Measurements from ENCODE around the gene DPH1.
A peak's percentile ranks its signal among the peaks of the same experiment; 100 is the strongest.
"Not testable (repeated sequence)": the region's sequence is repeated elsewhere in the genome, so short reads cannot be mapped to it uniquely, and the experiment has no call there.

The DPH1 gene

DNA sequence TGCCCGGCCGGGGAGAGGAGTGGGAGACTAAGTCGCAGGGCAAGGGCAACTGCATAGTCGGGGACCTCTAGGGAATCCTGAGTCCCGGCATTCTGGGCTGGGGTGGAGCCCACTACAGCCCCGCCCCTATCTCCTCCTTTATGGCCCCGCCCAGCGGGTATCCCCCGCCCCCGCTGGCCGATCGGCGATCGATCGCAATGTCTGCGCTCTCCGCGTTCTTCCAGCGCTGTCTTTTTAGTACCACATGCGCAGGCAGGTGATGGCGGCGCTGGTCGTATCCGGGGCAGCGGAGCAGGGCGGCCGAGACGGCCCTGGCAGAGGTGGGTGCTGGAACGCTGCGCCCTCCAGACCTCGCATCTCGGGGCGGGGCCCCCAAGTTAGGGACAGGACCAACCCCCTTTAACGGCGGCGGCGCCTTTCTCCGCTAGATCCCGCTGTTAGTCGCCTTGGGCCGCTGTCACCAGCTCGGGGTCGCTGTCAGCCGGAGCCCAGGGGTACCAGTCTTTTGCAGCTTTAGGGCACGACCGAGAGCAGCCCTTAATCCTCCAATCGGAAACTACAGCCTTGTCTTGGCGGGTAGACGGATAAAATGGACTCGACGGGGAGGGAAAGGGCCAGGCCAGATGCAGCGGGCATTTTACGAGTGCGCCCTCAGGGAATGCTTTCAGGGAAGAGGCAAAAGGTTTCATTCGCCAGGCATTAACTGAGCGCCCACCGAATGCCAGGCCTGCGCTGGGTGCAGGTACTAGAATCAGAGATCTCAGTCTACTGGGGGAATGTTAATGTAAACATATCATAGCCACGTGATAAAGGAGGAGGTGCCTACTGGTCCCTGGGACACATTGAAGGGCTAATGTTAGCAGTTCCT, at the start of gene DPH1:
Gene DPH1, plus strand, starts transcription at position 243 of the 868 bp plus-strand sequence. Its CDS starts 17 bp downstream, at position 260.
- TF ChIP-seq, protein P1, sequence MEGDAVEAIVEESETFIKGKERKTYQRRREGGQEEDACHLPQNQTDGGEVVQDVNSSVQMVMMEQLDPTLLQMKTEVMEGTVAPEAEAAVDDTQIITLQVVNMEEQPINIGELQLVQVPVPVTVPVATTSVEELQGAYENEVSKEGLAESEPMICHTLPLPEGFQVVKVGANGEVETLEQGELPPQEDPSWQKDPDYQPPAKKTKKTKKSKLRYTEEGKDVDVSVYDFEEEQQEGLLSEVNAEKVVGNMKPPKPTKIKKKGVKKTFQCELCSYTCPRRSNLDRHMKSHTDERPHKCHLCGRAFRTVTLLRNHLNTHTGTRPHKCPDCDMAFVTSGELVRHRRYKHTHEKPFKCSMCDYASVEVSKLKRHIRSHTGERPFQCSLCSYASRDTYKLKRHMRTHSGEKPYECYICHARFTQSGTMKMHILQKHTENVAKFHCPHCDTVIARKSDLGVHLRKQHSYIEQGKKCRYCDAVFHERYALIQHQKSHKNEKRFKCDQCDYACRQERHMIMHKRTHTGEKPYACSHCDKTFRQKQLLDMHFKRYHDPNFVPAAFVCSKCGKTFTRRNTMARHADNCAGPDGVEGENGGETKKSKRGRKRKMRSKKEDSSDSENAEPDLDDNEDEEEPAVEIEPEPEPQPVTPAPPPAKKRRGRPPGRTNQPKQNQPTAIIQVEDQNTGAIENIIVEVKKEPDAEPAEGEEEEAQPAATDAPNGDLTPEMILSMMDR (IDR thresholded peaks at IDR 0.05; ENCODE audit: control insufficient read depth, insufficient read depth, low read depth, low read length, missing control alignments), result no peak
- DNase-seq (ENCODE audit: low read depth), result peak; percentile 75
- H3K4me3 ChIP-seq (ENCODE audit: control insufficient read depth, low read depth, low read length), result peak within 1 kb of the TSS; percentile 94

DNA sequence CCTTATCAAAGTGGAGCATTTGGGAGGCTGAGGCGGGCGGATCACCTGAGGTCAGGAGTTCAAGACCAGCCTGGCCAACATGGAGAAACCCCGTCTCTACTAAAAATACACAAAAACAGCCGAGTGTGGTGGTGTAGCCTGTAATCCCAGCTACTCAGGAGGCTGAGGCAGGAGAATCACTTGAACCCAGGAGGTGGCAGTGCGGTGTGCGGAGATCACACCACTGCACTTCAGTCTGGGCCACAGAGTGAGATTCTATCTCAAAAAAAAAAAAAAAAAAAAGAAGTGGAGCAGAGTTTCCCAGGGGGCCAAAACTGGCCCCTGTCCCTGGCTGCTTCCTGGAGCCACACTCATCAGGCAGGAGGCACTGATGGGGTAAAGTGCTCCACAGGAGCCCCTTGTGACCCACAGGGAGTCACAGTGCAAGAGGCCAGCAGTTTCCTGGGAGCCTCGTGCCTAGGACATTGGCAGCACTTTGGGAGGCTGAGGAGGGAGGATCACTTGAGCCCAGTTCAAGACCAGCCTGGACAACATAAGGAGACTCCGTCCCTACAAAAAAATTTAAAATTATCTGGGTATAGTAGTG, 49.2 kb upstream of the DPH1 start:
- no peak overlapping the region for H3K4me3 ChIP-seq (ENCODE audit: control insufficient read depth, low read depth, low read length)
- TF ChIP-seq, protein P1 (IDR thresholded peaks at IDR 0.05; ENCODE audit: control insufficient read depth, insufficient read depth, low read depth, low read length, missing control alignments), result no peak
- no peak for DNase-seq (ENCODE audit: low read depth)

DNA sequence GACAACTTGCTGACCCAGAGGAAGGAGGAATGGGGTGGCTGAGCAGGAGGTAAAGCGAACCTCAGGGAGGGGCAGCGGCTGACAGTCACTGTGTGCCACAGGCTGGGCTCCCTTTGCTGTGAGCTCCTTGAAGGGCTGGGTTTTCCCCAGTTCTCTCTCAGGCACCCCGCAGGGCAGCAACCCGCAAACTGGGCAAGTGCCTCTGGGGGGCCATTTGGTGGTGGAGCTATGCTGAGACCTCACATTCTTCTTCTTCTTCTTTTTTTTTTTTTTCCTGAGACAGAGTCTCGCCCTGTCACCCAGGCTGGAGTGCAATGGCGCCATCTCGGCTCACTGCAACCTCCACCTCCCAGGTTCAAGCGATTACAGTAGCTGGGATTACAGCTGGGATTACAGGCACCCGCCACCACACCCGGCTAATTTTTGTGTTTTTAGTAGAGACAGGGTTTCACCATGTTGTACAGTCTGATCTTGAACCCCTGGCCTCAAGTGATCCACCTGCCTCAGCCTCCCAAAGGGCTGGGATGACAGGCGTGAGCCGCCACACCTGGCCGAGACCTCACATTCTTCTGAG, 47.1 kb upstream of the DPH1 start:
- not testable (repeated sequence) for DNase-seq (ENCODE audit: low read depth); H3K4me3 ChIP-seq (ENCODE audit: control insufficient read depth, low read depth, low read length)

DNA sequence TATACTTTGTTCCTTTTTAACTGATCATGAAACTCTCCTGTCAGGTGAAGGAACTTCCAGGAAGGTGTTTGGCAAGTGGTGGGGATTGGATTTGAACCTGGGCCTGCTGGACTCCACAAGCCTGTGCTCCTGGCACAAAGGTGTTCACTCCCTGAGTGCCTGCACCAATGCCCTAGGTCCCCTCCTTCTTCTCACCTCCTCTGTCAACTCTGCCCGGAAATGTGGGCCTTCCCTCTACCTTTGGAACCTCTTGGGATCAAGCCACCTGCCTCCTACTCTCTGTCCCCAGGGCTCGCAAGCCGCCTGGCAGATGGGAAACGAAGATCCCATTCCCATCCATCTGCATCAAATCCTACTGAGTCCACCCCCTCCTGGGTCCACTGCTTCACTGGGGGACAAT, 44.9 kb upstream of the DPH1 start:
- no peak overlapping the region for H3K4me3 ChIP-seq (ENCODE audit: control insufficient read depth, low read depth, low read length)
- TF ChIP-seq, protein P1 (IDR thresholded peaks at IDR 0.05; ENCODE audit: control insufficient read depth, insufficient read depth, low read depth, low read length, missing control alignments), result no peak
- no peak for DNase-seq (ENCODE audit: low read depth)

DNA sequence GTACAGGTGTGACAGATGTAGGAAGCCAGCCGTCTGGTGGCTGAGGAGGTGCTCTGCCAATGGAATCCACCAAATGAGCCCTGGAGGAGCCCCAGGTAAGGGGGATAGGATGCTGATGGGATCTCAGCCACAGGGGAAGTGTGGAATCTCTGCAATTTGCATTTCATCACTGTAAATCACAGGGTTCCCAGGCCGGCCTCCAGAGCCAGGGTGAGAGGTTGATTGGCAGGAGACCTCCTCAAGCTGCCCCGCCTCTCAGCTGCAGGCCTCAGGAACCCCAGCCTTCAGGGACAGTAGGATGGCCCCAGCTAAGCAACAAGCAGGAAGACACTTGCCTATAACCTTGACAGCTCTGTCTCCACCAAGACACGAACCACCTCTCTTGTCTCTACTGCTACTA, 44.3 kb upstream of the DPH1 start:
- DNase-seq (ENCODE audit: low read depth), result no peak
- H3K4me3 ChIP-seq (ENCODE audit: control insufficient read depth, low read depth, low read length), result no peak overlapping the region
- TF ChIP-seq, protein P1 (IDR thresholded peaks at IDR 0.05; ENCODE audit: control insufficient read depth, insufficient read depth, low read depth, low read length, missing control alignments), result no peak

DNA sequence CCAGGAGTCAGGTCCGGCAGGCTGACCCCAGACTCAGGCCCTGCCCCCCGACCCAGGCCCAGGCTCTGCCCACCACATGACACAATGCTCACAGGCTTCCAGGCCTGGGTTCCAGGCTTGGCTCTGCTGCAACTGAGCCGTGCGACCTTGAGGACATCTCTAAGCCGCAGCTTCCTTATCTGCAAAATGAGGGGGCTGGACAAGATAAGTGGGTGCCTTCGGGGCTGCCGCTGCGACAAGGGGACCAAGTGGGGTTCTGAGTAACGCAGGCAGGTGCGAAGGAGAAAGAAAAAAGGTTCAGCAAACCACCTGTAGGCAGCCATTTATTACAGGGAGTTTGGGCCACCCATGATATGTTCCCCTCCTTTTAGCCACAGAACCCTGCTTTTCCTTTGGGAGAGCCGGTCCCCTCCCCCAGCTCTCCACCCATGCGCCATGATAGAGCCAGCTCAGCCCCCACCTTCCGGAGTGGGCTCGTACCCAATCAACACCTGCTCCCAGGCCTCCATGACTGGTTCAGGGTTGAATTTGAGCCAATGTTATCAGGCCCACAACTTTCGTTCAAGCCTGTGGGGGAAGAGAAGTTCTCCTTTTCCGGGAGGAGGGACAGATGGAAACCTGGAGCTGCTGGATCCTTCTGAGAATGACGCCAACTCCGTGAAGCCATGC, 43.0 kb upstream of the DPH1 start:
- H3K4me3 ChIP-seq (ENCODE audit: control insufficient read depth, low read depth, low read length), result no peak overlapping the region
- no peak for DNase-seq (ENCODE audit: low read depth)
- TF ChIP-seq, protein P1 (IDR thresholded peaks at IDR 0.05; ENCODE audit: control insufficient read depth, insufficient read depth, low read depth, low read length, missing control alignments), result no peak

Data from AG09309 (cell line).